Astrocyte (in vitro differentiated cells and primary cell): ENCODE measurements around the gene ARFRP1. TPM values are rescaled to one million over a fixed set of nuclear protein-coding genes. Genes with fewer than 3 reads are reported as not detected.

Experiments used
- DNase-seq: peaks from one replicate; pipeline ENCODE4 v3.0.0-alpha.2; 2010; ENCODE audit warnings: low read depth
- FAIRE-seq: peaks from 2 replicates; lab custom pipeline; 2011; peaks lifted over from hg19 to GRCh38; lab: Jason Lieb, UNC
- H2AFZ ChIP-seq: 2 replicates; pipeline ENCODE4 v1.6.0; 2012; ENCODE audit warnings: low read depth, low read length, inconsistent platforms
- H3K27ac ChIP-seq: 2 replicates; pipeline ENCODE4 v1.5.1; 2011; ENCODE audit warnings: low read depth, low read length, inconsistent platforms
- H3K27me3 ChIP-seq: 2 replicates; pipeline ENCODE4 v1.6.0; 2011; ENCODE audit warnings: low read length, inconsistent platforms; ENCODE audit not compliant: insufficient read depth
- H3K36me3 ChIP-seq: 2 replicates; pipeline ENCODE4 v1.5.1; 2011; ENCODE audit warnings: low read length, inconsistent platforms; ENCODE audit not compliant: insufficient read depth
- H3K4me1 ChIP-seq: 2 replicates; pipeline ENCODE4 v1.5.1; 2011; ENCODE audit warnings: low read length, inconsistent platforms; ENCODE audit not compliant: insufficient read depth
- H3K4me2 ChIP-seq: 2 replicates; pipeline ENCODE4 v1.6.0; 2012; ENCODE audit warnings: low read length, inconsistent platforms
- H3K4me3 ChIP-seq: 2 replicates; pipeline ENCODE4 v1.5.1; 2011; ENCODE audit warnings: low read depth, mild to moderate bottlenecking, low read length, inconsistent platforms; ENCODE audit not compliant: insufficient read depth
- H3K79me2 ChIP-seq: 2 replicates; pipeline ENCODE4 v1.6.0; 2012; ENCODE audit warnings: mild to moderate bottlenecking, low read length, inconsistent platforms; ENCODE audit not compliant: insufficient read depth
- H3K9ac ChIP-seq: 2 replicates; pipeline ENCODE4 v1.6.0; 2012; ENCODE audit warnings: mild to moderate bottlenecking, low read length, inconsistent platforms
- H3K9me3 ChIP-seq: 2 replicates; pipeline ENCODE4 v1.5.1; 2012; ENCODE audit warnings: low read depth, mild to moderate bottlenecking, low read length, inconsistent platforms; ENCODE audit not compliant: insufficient read depth
- H4K20me1 ChIP-seq: 2 replicates; pipeline ENCODE4 v1.6.0; 2012; ENCODE audit warnings: low read length, inconsistent platforms; ENCODE audit not compliant: insufficient read depth
- H3K27ac Mint-ChIP-seq: one replicate; pipeline ENCODE4 v1.8.0; 2021; ENCODE audit warnings: mild to moderate bottlenecking, mixed read lengths; ENCODE audit not compliant: unreplicated experiment
- H3K27me3 Mint-ChIP-seq: one replicate; pipeline ENCODE4 v1.8.0; 2021; ENCODE audit warnings: low read depth, mixed read lengths; ENCODE audit not compliant: unreplicated experiment
- H3K36me3 Mint-ChIP-seq: one replicate; pipeline ENCODE4 v1.8.0; 2021; ENCODE audit warnings: low read depth, mixed read lengths; ENCODE audit not compliant: unreplicated experiment
- H3K4me1 Mint-ChIP-seq: one replicate; pipeline ENCODE4 v1.8.0; 2021; ENCODE audit warnings: low read depth, mixed read lengths; ENCODE audit not compliant: unreplicated experiment
- H3K4me3 Mint-ChIP-seq: one replicate; pipeline ENCODE4 v1.8.0; 2021; ENCODE audit warnings: mild to moderate bottlenecking, moderate library complexity, mixed read lengths; ENCODE audit not compliant: unreplicated experiment
- H3K9me3 Mint-ChIP-seq: one replicate; pipeline ENCODE4 v1.8.0; 2021; ENCODE audit warnings: mild to moderate bottlenecking, mixed read lengths; ENCODE audit not compliant: unreplicated experiment
- EZH2 ChIP-seq: IDR thresholded peaks from 2 replicates; pipeline ENCODE4 v1.6.1; 2012; ENCODE audit warnings: mild to moderate bottlenecking, low read length, inconsistent platforms; ENCODE audit not compliant: insufficient read depth
- total RNA-seq: library from RNA; stranded (reverse); gene quantifications from 2 replicates; pipeline ENCODE4 v1.2.1, GENCODE V29; 2021
- TF ChIP-seq, protein P1 (sequence below): IDR thresholded peaks from 2 replicates; pipeline ENCODE4 v1.5.1; 2011; ENCODE audit warnings: low read depth, mild to moderate bottlenecking, inconsistent platforms, low read length, moderate library complexity; ENCODE audit not compliant: insufficient read depth

ARFRP1 gene
- total RNA-seq, 1 donor from 2014 or later = 32.5 TPM

- peaks cover 4% of the 10 kb centered on the region for H3K9me3 ChIP-seq
- TF ChIP-seq, protein P1, sequence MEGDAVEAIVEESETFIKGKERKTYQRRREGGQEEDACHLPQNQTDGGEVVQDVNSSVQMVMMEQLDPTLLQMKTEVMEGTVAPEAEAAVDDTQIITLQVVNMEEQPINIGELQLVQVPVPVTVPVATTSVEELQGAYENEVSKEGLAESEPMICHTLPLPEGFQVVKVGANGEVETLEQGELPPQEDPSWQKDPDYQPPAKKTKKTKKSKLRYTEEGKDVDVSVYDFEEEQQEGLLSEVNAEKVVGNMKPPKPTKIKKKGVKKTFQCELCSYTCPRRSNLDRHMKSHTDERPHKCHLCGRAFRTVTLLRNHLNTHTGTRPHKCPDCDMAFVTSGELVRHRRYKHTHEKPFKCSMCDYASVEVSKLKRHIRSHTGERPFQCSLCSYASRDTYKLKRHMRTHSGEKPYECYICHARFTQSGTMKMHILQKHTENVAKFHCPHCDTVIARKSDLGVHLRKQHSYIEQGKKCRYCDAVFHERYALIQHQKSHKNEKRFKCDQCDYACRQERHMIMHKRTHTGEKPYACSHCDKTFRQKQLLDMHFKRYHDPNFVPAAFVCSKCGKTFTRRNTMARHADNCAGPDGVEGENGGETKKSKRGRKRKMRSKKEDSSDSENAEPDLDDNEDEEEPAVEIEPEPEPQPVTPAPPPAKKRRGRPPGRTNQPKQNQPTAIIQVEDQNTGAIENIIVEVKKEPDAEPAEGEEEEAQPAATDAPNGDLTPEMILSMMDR = no peak
- TF ChIP-seq EZH2 = no peak
- H3K9ac ChIP-seq = no peak overlapping the region
- Mint-ChIP-seq H3K9me3 (peaks cover 13% of the 10 kb centered on the region), H3K27me3 (no peaks in the 10 kb centered on the region), H3K4me3 (peak overlapping the region; percentile 16), H3K4me1 (peaks cover 10% of the 10 kb centered on the region), H3K36me3 (peaks cover 21% of the 10 kb centered on the region), H3K27ac (no peak overlapping the region)
- no peak overlapping the region for H3K4me2 ChIP-seq
- H2AFZ ChIP-seq = no peak overlapping the region
- DNase-seq = no peak
- no peak for FAIRE-seq
- H3K79me2 ChIP-seq = peaks cover 97% of the 10 kb centered on the region
- H4K20me1 ChIP-seq = peaks cover 61% of the 10 kb centered on the region
- H3K4me3 ChIP-seq = no peak overlapping the region
- no peak overlapping the region for H3K27ac ChIP-seq
- H3K4me1 ChIP-seq = peaks cover 15% of the 10 kb centered on the region
- peaks cover 21% of the 10 kb centered on the region for H3K36me3 ChIP-seq
- H3K27me3 ChIP-seq = no peaks in the 10 kb centered on the region
Observed at GRCh38 chr20:63711085-63711645, 3.4 kb upstream of the ARFRP1 start.

GRCh38 chr20:63709149-63709527, 1.4 kb upstream of the ARFRP1 start:
- H3K9me3 ChIP-seq = no peaks in the 10 kb centered on the region
- Mint-ChIP-seq H3K4me1 (peaks cover 12% of the 10 kb centered on the region), H3K27ac (no peak overlapping the region), H3K27me3 (no peaks in the 10 kb centered on the region), H3K9me3 (peaks cover 7% of the 10 kb centered on the region), H3K4me3 (peak overlapping the region; percentile 82), H3K36me3 (peaks cover 20% of the 10 kb centered on the region)
- no peak overlapping the region for H3K4me3 ChIP-seq
- DNase-seq (no peak), FAIRE-seq (no peak)
- peak overlapping the region; percentile 79 for H3K9ac ChIP-seq
- peaks cover 17% of the 10 kb centered on the region for H3K4me1 ChIP-seq
- no peak overlapping the region for H3K27ac ChIP-seq
- H3K79me2 ChIP-seq = peaks cover 96% of the 10 kb centered on the region
- H4K20me1 ChIP-seq = peaks cover 59% of the 10 kb centered on the region
- no peaks in the 10 kb centered on the region for H3K27me3 ChIP-seq
- H3K4me2 ChIP-seq = peak overlapping the region; percentile 89
- no peak overlapping the region for H2AFZ ChIP-seq
- H3K36me3 ChIP-seq = peaks cover 25% of the 10 kb centered on the region
- TF ChIP-seq, protein P1 = no peak
- no peak for TF ChIP-seq EZH2
